Measurements from ENCODE around the gene ITGB5. TPM values are rescaled to one million over a fixed set of nuclear protein-coding genes. Genes with fewer than 3 reads are reported as not detected.

Gene ITGB5, protein sequence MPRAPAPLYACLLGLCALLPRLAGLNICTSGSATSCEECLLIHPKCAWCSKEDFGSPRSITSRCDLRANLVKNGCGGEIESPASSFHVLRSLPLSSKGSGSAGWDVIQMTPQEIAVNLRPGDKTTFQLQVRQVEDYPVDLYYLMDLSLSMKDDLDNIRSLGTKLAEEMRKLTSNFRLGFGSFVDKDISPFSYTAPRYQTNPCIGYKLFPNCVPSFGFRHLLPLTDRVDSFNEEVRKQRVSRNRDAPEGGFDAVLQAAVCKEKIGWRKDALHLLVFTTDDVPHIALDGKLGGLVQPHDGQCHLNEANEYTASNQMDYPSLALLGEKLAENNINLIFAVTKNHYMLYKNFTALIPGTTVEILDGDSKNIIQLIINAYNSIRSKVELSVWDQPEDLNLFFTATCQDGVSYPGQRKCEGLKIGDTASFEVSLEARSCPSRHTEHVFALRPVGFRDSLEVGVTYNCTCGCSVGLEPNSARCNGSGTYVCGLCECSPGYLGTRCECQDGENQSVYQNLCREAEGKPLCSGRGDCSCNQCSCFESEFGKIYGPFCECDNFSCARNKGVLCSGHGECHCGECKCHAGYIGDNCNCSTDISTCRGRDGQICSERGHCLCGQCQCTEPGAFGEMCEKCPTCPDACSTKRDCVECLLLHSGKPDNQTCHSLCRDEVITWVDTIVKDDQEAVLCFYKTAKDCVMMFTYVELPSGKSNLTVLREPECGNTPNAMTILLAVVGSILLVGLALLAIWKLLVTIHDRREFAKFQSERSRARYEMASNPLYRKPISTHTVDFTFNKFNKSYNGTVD
- 1 to 10 TPM in 1 of 2 experiments, under 1 TPM in 1; 0.18 to 1.2 TPM for total RNA-seq

DNA sequence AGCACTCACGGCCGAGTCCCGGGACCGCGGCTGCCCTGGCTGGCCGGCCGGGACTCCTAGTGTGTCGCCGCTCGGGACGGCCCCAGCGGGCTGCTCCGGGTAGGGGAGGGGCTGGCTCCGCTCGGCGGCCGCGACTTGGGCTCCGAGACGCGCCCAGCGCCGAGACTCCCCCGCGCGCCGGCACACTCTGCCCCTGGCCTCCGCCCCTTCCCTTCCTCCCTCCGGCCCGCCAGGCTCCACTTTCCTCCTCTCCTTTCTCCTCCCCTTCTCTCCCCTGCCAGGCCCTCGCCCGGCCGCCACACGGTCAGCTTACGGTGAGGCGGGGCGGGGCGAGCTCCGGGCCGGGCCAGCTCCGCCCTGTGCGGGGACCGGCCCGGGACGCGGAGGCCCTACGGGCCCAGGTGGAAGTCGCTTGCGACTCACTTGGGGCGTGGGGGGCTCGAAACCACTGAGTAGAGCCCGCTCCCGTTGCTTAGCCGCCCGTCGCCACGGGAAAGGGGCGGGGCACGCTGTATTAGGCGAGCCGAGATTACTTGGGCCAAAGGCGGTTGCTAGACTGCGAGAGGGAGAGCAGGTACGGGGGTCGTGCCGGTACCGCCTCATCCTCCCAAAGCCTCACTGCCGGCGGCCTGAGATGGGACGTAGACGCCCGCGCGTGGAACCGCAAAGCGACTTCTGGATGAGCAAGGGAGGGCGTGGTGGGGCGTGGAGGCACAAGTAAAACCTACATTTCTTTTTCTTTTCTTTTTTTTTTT is at the start of gene ITGB5:
TSS of gene ITGB5 (minus strand) at position 189 of the 755 bp plus-strand sequence. CDS start 365 bp downstream, outside the sequence.
- Mint-ChIP-seq H3K27me3 (peaks cover 72% of the 10 kb centered on the region), H3K4me3 (peak within 1 kb of the TSS; percentile 45), H3K36me3 (no peaks in the 10 kb centered on the region), H3K9me3 (ENCODE audit: low read depth) (no peaks in the 10 kb centered on the region), H3K4me1 (peaks cover 3% of the 10 kb centered on the region), H3K27ac (no peak within 1 kb of the TSS)
- ATAC-seq, result peak; percentile 73
- DNase-seq, result peak; percentile 42
- CTCF ChIA-PET, result no interaction called here

DNA sequence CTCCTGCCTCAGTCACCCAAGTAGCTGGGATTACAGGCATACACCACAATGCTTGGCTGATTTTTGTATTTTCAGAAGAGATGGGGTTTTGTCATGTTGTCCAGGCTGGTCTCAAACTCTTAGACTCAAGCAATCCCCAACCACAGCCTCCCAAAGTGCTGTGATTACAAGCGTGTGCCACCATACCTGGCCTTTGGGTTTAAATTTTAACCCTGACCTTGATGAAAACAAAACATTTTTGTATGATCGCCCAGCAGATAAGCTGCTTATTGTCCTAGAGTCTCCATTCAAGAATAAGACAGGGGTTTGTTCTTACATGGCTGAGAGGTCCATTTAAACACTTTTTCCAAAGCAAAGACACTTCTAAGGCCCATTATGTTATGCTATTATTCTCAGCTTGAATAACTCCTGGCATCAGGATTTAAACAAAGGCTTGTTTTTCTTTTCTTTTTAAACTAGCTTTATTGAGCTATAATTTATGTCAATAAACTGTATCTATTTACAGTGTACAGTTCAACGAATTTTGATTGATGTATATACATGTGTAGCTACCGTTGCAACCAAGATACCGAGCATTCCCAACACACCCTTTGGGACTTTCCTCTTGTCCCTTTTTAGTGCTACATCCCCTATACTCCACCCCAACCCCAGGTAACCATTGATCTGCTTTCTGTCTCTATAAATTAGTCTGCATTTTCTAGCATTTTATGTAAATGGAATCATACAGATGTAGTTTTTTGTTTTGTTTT is 48.8 kb upstream of the ITGB5 start:
- no peaks in the 10 kb centered on the region for H3K36me3 Mint-ChIP-seq
- peaks cover 46% of the 10 kb centered on the region for H3K27me3 Mint-ChIP-seq
- H3K4me1 Mint-ChIP-seq, result no peaks in the 10 kb centered on the region
- H3K9me3 Mint-ChIP-seq (ENCODE audit: low read depth), result no peaks in the 10 kb centered on the region
- H3K27ac Mint-ChIP-seq, result no peak overlapping the region
- DNase-seq (no peak), ATAC-seq (no peak)
- CTCF ChIA-PET, result interaction anchor here (0.7 to 1.4 kb wide), 2 partner anchors 9 to 102 kb away, joined by 4 read pairs; no protein-coding TSS in a partner anchor
- H3K4me3 Mint-ChIP-seq, result no peak overlapping the region

DNA sequence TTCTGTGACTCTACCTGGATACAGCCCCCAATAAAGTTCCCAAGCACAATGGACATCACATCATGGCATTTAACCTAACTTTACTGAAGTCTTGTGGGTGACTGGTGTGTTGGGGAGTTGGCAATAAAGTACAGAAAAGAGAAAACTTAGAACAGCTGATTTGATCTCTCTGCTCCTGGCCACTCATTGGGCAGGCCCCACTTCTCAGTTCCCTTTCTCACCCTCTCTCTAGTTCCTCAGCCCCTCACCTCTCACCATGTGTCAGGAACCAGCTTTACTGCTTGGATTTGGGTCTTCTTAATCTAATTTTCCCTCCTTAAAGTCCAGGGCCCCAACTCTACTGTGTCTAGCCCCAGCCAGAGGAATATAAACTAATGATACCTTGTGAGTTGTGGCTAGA is 48.1 kb upstream of the ITGB5 start:
- Mint-ChIP-seq H3K36me3 (no peaks in the 10 kb centered on the region), H3K27me3 (peaks cover 52% of the 10 kb centered on the region), H3K4me3 (no peak overlapping the region), H3K27ac (no peak overlapping the region), H3K4me1 (no peaks in the 10 kb centered on the region), H3K9me3 (ENCODE audit: low read depth) (no peaks in the 10 kb centered on the region)
- DNase-seq (no peak), ATAC-seq (no peak)
- CTCF ChIA-PET, result interaction anchor here (0.7 to 1.4 kb wide), 2 partner anchors 10 to 102 kb away, joined by 4 read pairs; no protein-coding TSS in a partner anchor

DNA sequence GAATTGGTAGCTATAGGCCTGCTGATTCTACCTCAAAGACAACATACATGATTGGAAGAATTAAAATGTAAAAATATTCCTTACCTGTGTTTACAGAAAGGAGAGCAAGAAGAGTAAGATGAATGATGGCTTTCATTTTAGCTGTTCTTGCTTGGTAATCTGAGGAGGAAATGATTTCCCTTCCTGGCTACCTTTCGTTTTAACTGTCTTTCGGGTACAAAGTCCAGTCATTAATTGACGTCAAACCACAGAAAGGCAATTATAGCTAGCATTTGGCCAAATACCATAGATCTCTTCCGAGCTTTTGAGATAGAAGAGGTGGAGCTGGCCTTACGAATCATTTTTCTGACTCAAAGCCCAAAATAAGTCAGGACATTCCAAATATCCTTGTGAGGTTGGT is 47.4 kb upstream of the ITGB5 start, which contains the start of gene MUC13:
TSS of gene MUC13 (minus strand) at position 175 of the 400 bp plus-strand sequence. CDS start at position 136, 39 bp downstream.
- Mint-ChIP-seq H3K36me3 (no peaks in the 10 kb centered on the region), H3K9me3 (ENCODE audit: low read depth) (no peaks in the 10 kb centered on the region), H3K4me3 (no peak within 1 kb of the TSS), H3K27ac (no peak within 1 kb of the TSS), H3K27me3 (peaks cover 56% of the 10 kb centered on the region), H3K4me1 (no peaks in the 10 kb centered on the region)
- CTCF ChIA-PET, result interaction anchor here (0.6 kb wide), 1 partner anchor 52 kb away, joined by 3 read pairs; no protein-coding TSS in a partner anchor
- no peak for ATAC-seq
- no peak for DNase-seq

DNA sequence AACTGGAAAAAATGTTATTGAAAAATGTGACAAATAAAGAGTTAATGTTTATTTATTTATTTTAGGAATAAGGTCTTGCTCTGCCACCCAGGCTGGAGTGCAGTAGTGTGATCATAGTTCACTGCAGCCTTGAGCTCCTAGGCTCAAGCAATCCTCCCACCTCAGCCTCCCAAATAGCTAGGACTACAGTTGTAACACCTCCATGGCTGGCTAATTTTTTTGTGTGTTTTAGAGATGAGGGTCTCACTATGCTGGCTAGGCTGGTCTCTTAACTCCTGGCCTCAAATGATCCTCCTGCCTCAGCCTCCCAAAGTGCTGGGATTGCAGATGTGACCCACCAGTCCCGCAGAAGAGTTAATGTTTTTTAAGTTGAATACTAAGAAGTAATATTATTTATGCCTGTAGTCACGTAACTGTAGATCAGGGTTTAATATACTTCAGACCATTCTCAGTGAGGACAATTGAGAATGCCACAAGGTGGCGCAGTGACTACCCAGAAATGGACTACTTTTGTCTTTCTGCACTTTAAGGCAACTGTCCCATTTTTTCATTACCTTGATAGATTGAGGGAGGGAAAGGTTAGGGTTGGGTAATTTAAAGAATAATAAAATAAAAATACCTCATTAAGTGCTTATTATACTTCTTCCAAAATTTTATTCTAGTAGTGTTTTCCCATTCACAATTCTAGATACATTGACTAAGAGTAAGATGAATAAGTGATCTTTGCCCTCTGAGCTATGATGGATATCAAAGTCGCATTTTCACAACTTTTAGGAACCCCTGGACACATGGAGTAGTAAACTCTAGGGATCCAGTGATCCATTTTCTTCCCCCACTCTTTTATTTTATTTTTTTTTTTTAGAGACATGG is 41.4 kb upstream of the ITGB5 start:
- peaks cover 69% of the 10 kb centered on the region for H3K27me3 Mint-ChIP-seq
- no peaks in the 10 kb centered on the region for H3K36me3 Mint-ChIP-seq
- peaks cover 14% of the 10 kb centered on the region for H3K4me1 Mint-ChIP-seq
- ATAC-seq (peak; percentile 74), DNase-seq (peak; percentile 75)
- no peak overlapping the region for H3K4me3 Mint-ChIP-seq
- H3K9me3 Mint-ChIP-seq (ENCODE audit: low read depth), result no peaks in the 10 kb centered on the region
- CTCF ChIA-PET, result interaction anchor here (0.7 to 3.4 kb wide), 10 partner anchors 15 to 661 kb away, joined by 3 to 18 read pairs (median 4); no protein-coding TSS in a partner anchor
- H3K27ac Mint-ChIP-seq, result no peak overlapping the region

DNA sequence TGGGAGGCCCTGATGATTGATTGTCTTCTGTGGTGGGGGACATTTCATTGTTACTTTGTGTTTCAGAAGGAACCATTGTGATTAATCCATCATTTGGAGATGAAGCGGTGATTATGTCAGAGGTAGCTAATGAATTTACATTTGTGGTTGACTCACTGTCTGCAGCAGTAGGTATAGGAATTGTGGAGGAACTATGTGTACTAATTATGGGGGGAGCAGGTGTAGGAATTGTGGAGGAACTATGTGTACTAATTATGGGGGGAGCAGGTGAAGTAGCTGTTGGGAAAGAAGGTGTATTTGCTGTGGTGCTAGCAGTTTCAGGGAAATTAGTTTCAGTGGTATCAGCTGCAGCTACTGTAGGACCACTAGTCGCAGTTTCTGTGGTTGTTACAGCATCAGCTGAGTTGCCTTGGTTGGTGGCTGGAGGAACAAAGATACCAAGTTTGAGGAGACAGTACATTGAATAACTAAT is 40.4 kb upstream of the ITGB5 start:
- peak; percentile 53 for ATAC-seq
- H3K4me3 Mint-ChIP-seq, result no peak overlapping the region
- DNase-seq, result peak; percentile 54
- CTCF ChIA-PET, result interaction anchor here (0.6 to 3.4 kb wide), 12 partner anchors 8 to 668 kb away, joined by 3 to 18 read pairs (median 4); partner anchors contain the start of gene OSBPL11
- peaks cover 14% of the 10 kb centered on the region for H3K4me1 Mint-ChIP-seq
- peaks cover 68% of the 10 kb centered on the region for H3K27me3 Mint-ChIP-seq
- H3K27ac Mint-ChIP-seq, result no peak overlapping the region
- no peaks in the 10 kb centered on the region for H3K36me3 Mint-ChIP-seq
- no peaks in the 10 kb centered on the region for H3K9me3 Mint-ChIP-seq (ENCODE audit: low read depth)

DNA sequence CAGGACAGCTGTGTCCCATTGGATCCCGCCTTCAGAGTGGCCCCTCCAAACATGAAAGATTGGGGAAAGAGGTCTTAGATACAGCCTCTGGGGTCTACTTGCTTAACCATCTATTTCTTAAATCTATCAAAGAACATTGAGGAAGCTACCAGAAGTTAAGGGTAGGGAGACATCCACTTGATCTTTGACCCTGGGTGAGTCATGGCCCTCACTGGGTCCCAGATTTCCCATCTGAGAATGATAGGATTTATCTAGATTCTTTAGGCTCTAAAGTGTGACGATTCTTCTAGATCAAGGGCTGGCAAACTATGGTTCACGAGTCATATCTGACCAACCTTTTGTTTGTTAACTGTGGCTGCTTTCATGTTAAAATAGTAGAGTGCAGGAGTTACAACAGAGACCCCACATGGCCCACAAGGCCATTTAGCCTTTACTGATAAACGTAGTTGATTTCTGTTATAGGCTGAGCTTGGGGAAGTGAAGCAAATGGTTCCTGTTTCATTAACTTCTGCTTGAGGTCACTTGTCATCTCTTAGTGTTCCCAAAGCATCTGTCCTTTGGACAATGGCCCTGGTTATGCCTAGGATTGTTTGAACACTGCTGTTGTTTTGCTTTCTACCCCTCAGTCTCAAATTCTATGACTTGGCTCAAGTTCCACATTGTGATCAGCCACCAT is 39.4 kb upstream of the ITGB5 start:
- peaks cover 14% of the 10 kb centered on the region for H3K4me1 Mint-ChIP-seq
- no peak overlapping the region for H3K27ac Mint-ChIP-seq
- no peaks in the 10 kb centered on the region for H3K9me3 Mint-ChIP-seq (ENCODE audit: low read depth)
- H3K4me3 Mint-ChIP-seq, result no peak overlapping the region
- DNase-seq (no peak), ATAC-seq (no peak)
- no peaks in the 10 kb centered on the region for H3K36me3 Mint-ChIP-seq
- H3K27me3 Mint-ChIP-seq, result peaks cover 67% of the 10 kb centered on the region
- CTCF ChIA-PET, result interaction anchor here (0.6 to 3.4 kb wide), 6 partner anchors 46 to 669 kb away, joined by 3 to 18 read pairs (median 4); partner anchors contain the start of gene OSBPL11

DNA sequence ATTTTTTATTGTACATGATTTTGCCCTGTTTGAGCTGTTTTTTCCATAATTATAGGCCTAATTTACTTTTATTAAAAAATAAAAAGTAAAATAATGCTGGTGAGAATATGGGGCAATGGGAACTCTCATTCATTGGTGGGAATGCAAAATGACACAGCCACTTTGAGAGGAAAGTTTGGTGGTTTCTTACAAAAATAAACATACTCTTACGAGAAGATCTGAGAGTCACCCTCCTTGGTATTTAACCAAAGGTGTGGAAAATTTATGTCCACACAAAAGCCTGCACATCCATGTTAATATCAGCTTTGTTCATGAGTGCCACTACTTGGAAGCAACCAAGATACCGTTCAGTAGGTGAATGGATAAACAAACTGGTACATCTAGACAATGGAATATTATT is 37.6 kb upstream of the ITGB5 start:
- H3K9me3 Mint-ChIP-seq (ENCODE audit: low read depth), result no peaks in the 10 kb centered on the region
- H3K4me1 Mint-ChIP-seq, result peaks cover 14% of the 10 kb centered on the region
- no peak overlapping the region for H3K4me3 Mint-ChIP-seq
- H3K36me3 Mint-ChIP-seq, result no peaks in the 10 kb centered on the region
- no peak for DNase-seq
- H3K27me3 Mint-ChIP-seq, result peaks cover 56% of the 10 kb centered on the region
- H3K27ac Mint-ChIP-seq, result no peak overlapping the region
- ATAC-seq, result no peak
- CTCF ChIA-PET, result no interaction called here

DNA sequence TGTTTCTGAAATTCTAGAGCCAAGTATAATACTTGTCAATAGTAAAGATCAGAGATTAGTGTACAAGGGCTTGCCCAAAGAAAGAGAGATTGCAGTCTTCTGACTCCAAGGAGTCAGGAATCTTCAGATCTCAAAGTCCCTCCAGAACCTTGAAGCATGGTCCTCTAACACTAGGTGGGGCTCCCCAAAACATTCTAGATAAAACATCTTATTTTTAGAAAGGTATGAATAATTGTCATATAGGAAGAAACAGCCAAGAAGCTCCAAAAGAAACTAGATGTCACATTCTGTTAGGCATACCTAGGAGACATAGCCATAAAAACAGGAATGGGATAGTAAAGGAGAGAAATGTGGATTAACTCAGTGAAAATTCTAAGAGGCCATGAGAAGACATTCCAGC is 36.7 kb upstream of the ITGB5 start:
- H3K9me3 Mint-ChIP-seq (ENCODE audit: low read depth), result no peaks in the 10 kb centered on the region
- no peaks in the 10 kb centered on the region for H3K36me3 Mint-ChIP-seq
- CTCF ChIA-PET, result interaction anchor here (1.4 kb wide), 1 partner anchor 515 kb away, joined by 3 read pairs; no protein-coding TSS in a partner anchor
- peaks cover 14% of the 10 kb centered on the region for H3K4me1 Mint-ChIP-seq
- DNase-seq (no peak), ATAC-seq (no peak)
- peaks cover 55% of the 10 kb centered on the region for H3K27me3 Mint-ChIP-seq
- no peak overlapping the region for H3K27ac Mint-ChIP-seq
- H3K4me3 Mint-ChIP-seq, result no peak overlapping the region

DNA sequence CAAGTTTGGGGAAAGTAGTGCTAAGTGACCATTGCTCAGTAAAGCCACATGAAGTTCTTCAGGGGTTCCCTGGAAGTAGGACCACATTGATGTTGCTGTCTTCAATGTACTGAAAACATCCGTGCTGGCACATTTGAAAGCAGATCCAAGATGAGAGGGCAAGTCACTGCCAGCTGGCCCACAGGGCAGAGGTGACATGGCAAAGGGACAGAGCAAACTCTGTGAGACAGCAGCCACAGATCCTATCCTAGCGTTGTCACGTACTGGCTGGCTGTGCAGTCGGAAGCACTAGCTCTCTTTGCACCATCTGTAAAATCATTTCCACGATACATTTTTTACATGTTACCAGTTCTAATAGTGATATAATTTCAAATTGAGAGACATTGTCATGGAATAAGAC is 33.6 kb upstream of the ITGB5 start:
- H3K4me3 Mint-ChIP-seq, result no peak overlapping the region
- peaks cover 49% of the 10 kb centered on the region for H3K27me3 Mint-ChIP-seq
- CTCF ChIA-PET, result interaction anchor here (1.2 kb wide), 1 partner anchor 20 kb away, joined by 3 read pairs; no protein-coding TSS in a partner anchor
- no peak for ATAC-seq
- no peak for DNase-seq
- H3K27ac Mint-ChIP-seq, result no peak overlapping the region
- no peaks in the 10 kb centered on the region for H3K9me3 Mint-ChIP-seq (ENCODE audit: low read depth)
- H3K36me3 Mint-ChIP-seq, result no peaks in the 10 kb centered on the region
- no peaks in the 10 kb centered on the region for H3K4me1 Mint-ChIP-seq

DNA sequence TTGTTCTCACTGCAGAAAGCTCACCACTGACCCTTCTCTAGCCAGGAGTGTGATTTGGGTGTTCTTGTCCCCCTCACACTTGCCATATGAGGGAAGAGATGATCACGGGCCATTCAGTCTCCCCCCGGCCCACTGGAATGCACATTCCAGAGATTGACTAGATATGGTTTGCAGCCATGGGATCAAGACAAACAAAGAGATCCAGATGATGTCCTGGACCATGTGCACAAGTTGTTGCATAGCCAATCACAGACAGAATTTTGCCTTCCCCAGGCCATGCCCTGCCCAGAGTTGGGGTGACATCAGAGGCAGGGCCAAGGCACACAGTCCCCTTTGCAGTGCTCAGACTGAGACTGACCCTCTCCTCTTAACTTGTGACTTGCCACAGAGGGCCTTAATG is 32.6 kb upstream of the ITGB5 start:
- ATAC-seq (no peak), DNase-seq (no peak)
- Mint-ChIP-seq H3K9me3 (ENCODE audit: low read depth) (no peaks in the 10 kb centered on the region), H3K27ac (no peak overlapping the region), H3K4me3 (no peak overlapping the region), H3K27me3 (peaks cover 48% of the 10 kb centered on the region), H3K4me1 (no peaks in the 10 kb centered on the region), H3K36me3 (no peaks in the 10 kb centered on the region)
- CTCF ChIA-PET, result interaction anchor here (1.1 to 1.2 kb wide), 2 partner anchors 8 to 666 kb away, joined by 3 to 5 read pairs; no protein-coding TSS in a partner anchor
